Memory B cell (primary cell): ENCODE data around the gene PTPN12.

Source experiments
- ATAC-seq: fragments of 150-1000 bp; cut with Tn5 transposase; 2 replicates; pipeline ENCODE4 v1.10.0; 2021; ENCODE audit warnings: low read depth, mild to moderate bottlenecking, moderate library complexity
- DNase-seq, 2 donors: peaks; one replicate each; pipeline ENCODE4 v3.0.0; 2022; ENCODE audit warnings: low spot score in 2 of 2
- H3K27ac Mint-ChIP-seq: one replicate; pipeline ENCODE4 v1.8.0; 2022; ENCODE audit warnings: mild to moderate bottlenecking, moderate library complexity, mixed read lengths
- H3K27me3 Mint-ChIP-seq: one replicate; pipeline ENCODE4 v1.8.0; 2022; ENCODE audit warnings: mixed read lengths
- H3K36me3 Mint-ChIP-seq: one replicate; pipeline ENCODE4 v1.8.0; 2022; ENCODE audit warnings: mild to moderate bottlenecking, mixed read lengths
- H3K4me1 Mint-ChIP-seq: one replicate; pipeline ENCODE4 v1.8.0; 2022; ENCODE audit warnings: mixed read lengths
- H3K4me3 Mint-ChIP-seq: one replicate; pipeline ENCODE4 v1.8.0; 2022; ENCODE audit warnings: mild to moderate bottlenecking, moderate library complexity, mixed read lengths
- H3K9me3 Mint-ChIP-seq: one replicate; pipeline ENCODE4 v1.8.0; 2022; ENCODE audit warnings: mixed read lengths

Gene PTPN12

DNA sequence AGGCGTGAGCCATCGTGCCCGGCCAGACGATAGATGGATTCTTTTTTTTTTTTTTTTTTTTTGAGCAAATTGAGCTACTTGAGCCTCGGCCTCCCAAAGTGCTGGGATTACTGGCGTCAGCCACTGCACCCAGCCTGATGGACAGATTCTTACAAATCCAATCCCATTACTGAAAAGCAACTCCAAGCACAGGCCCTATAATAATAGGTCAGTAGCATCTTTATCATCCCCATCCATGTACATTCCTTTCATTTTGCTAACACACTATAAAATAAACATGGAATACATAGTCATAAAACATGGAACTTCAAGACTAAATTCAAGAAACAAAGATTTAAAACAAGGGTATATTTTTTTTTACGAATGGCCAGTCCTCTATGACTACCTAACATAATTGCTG lies 143.2 kb downstream of the PTPN12 start:
- peaks cover 12% of the 10 kb centered on the region for H3K36me3 Mint-ChIP-seq
- no peaks in the 10 kb centered on the region for H3K27me3 Mint-ChIP-seq
- no peak overlapping the region for H3K27ac Mint-ChIP-seq
- H3K9me3 Mint-ChIP-seq: no peaks in the 10 kb centered on the region
- ATAC-seq: no peak
- H3K4me1 Mint-ChIP-seq: no peaks in the 10 kb centered on the region
- no peak for DNase-seq
- H3K4me3 Mint-ChIP-seq: no peak overlapping the region

DNA sequence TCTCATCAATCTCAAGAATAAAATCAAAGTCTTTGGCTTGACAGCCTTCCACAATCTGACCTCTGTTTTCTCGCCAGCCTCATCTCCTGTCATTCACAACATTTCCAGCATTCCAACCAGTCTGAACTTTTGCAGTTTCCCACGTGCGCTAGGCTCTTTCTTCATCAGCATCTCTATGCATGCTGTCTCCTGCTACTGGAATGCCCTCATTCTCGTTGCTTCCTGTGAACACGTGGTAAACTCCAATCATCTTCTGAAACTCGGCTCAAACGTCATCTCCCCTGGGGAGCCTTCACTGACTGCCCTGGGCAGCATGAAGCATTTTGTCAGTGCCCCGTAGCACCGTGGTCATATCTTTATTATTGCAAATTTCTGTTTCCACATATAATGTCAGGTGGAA lies 146.9 kb downstream of the PTPN12 start:
- ATAC-seq: no peak

DNA sequence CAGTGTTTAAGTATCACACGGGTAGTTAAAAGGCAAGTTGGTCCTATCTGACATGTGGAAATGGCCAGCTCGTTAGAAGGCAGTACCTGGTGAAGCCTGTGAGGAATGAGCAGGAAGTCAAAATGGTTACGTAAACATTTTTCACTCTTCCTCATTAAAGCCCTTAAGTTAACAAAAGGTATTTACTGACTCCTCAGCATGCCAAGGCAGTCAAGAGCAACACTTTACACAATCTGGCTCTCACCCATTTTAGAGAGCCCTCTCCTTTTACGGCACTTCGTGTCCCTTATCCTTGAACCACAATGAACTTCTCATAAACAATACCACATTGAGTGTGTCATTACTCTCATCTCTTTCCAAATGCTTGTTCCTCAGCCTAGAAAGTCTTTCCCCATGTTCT lies 148.1 kb downstream of the PTPN12 start:
- peaks cover 2% of the 10 kb centered on the region for H3K9me3 Mint-ChIP-seq
- H3K27ac Mint-ChIP-seq: no peak overlapping the region
- no peak for DNase-seq
- H3K4me1 Mint-ChIP-seq: peaks cover 7% of the 10 kb centered on the region
- H3K4me3 Mint-ChIP-seq: no peak overlapping the region
- no peaks in the 10 kb centered on the region for H3K27me3 Mint-ChIP-seq
- no peak for ATAC-seq
- peaks cover 17% of the 10 kb centered on the region for H3K36me3 Mint-ChIP-seq

More for the DNA sequence above, 146.9 kb downstream of the PTPN12 start:
- H3K9me3 Mint-ChIP-seq: peaks cover 2% of the 10 kb centered on the region
- peaks cover 7% of the 10 kb centered on the region for H3K4me1 Mint-ChIP-seq
- DNase-seq: no peak
- H3K36me3 Mint-ChIP-seq: peaks cover 17% of the 10 kb centered on the region
- no peak overlapping the region for H3K4me3 Mint-ChIP-seq
- H3K27ac Mint-ChIP-seq: no peak overlapping the region
- H3K27me3 Mint-ChIP-seq: no peaks in the 10 kb centered on the region

DNA sequence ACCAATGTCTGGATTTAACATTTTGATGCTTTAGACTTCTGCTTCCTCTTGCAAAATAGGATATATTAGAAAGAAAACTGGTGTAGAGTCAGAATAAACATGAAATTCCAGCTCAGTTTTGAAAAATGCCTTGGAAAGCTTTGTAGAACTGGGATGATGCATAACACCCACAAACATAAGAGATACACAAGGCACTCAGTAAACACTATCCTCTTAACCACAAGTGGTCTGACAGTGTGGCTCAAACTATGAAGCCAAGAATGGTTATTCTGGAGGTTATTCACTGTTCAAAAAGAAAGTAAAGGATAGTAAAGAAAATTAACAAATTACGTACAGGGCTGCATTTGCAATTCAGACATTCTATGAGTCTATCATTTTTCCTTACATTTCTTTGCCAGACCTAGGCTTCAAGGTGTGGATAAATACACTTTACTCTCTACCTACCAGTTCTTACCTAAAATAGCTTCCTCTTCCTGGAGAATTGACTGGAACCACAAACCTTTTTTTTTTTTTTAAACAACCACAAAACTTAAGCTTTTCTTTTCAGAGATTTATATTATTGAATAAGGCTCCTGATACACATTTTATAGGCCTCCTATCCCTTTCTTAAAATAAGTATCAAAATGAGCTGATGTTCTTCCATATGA lies 150.1 kb downstream of the PTPN12 start:
- ATAC-seq: no peak

GRCh38 chr7:77687747-77688144 lies 150.7 kb downstream of the PTPN12 start:
- Mint-ChIP-seq H3K27me3 (no peaks in the 10 kb centered on the region), H3K4me1 (peaks cover 12% of the 10 kb centered on the region), H3K27ac (peak overlapping the region; percentile 64), H3K9me3 (peaks cover 2% of the 10 kb centered on the region), H3K4me3 (no peak overlapping the region), H3K36me3 (peaks cover 15% of the 10 kb centered on the region)
- DNase-seq (no peak), ATAC-seq (no peak)

More for the DNA sequence above, 150.1 kb downstream of the PTPN12 start:
- no peak for DNase-seq
- Mint-ChIP-seq H3K27ac (peak overlapping the region; percentile 64), H3K4me3 (no peak overlapping the region), H3K4me1 (peaks cover 9% of the 10 kb centered on the region), H3K9me3 (peaks cover 2% of the 10 kb centered on the region), H3K27me3 (no peaks in the 10 kb centered on the region), H3K36me3 (peaks cover 17% of the 10 kb centered on the region)
